IMR-90 (cell line): ENCODE results near the gene GLIPR1. TPM values are rescaled to one million over a fixed set of nuclear protein-coding genes. Genes with fewer than 3 reads are reported as not detected.

Experiments used
- ATAC-seq: fragments of 200-7000 bp; cut with Tn5 transposase; 2 replicates; pipeline ENCODE4 v1.9.1; 2020; ENCODE audit warnings: low read depth, mild to moderate bottlenecking, moderate library complexity
- BruUV-seq: library from RNA; stranded (reverse); fragments of 400-500 nt; replicated peaks from 2 replicates; lab custom pipeline; 2021; lab: Mats Ljungman, UMichigan
- CTCF ChIA-PET: fragments of 300-600 bp; formaldehyde crosslinking; extraction: SDS; loops from one replicate; lab custom pipeline; 2021; ENCODE audit warnings: antibody characterized with exemption; lab: Yijun Ruan, JAX
- POLR2A ChIA-PET: fragments of 300-600 bp; sonication (Branson Sonifier 250); formaldehyde crosslinking; loops from one replicate; lab custom pipeline; 2022; ENCODE audit warnings: antibody characterized with exemption; ENCODE audit not compliant: unreplicated experiment; lab: Charles Lee
- DNase-seq: peaks from one replicate; pipeline ENCODE4 v3.0.0; 2013
- H2AFZ ChIP-seq: replicated peaks from 2 replicates; pipeline ENCODE3; 2013; ENCODE audit warnings: low read length, mild to moderate bottlenecking; ENCODE audit not compliant: poor library complexity
- H2AK5ac ChIP-seq: 2 replicates; pipeline ENCODE4 v1.6.1; 2013; ENCODE audit warnings: low read depth, low read length, inconsistent platforms
- H2AK9ac ChIP-seq: replicated peaks from 2 replicates; pipeline ENCODE3; 2013; ENCODE audit warnings: mild to moderate bottlenecking, low read depth, low read length, moderate library complexity; ENCODE audit not compliant: poor library complexity
- H2BK120ac ChIP-seq: 2 replicates; pipeline ENCODE4 v1.6.1; 2013; ENCODE audit warnings: low read depth, low read length, inconsistent platforms
- H2BK15ac ChIP-seq: 3 replicates; pipeline ENCODE4 v1.6.1; 2013; ENCODE audit warnings: low read depth, low read length, inconsistent platforms
- H2BK20ac ChIP-seq: 2 replicates; pipeline ENCODE4 v1.6.1; 2013; ENCODE audit warnings: low read depth, mild to moderate bottlenecking, inconsistent platforms, low read length, moderate library complexity
- H2BK5ac ChIP-seq: 2 replicates; pipeline ENCODE4 v1.6.1; 2013; ENCODE audit warnings: mild to moderate bottlenecking, low read depth, low read length, inconsistent platforms; ENCODE audit not compliant: poor library complexity, severe bottlenecking
- H3K14ac ChIP-seq: replicated peaks from 2 replicates; pipeline ENCODE4 v1.6.1; 2013; ENCODE audit warnings: low read depth, low read length, inconsistent platforms
- H3K18ac ChIP-seq: 2 replicates; pipeline ENCODE4 v1.6.1; 2013; ENCODE audit warnings: low read depth, low read length, control low read depth
- H3K23ac ChIP-seq: 2 replicates; pipeline ENCODE4 v1.6.1; 2013; ENCODE audit warnings: low read depth, low read length, inconsistent platforms
- H3K27ac ChIP-seq: 2 replicates; pipeline ENCODE4 v1.5.1; 2013; ENCODE audit warnings: mild to moderate bottlenecking, control low read depth, low read length; ENCODE audit not compliant: insufficient read depth
- H3K27me3 ChIP-seq: 2 replicates; pipeline ENCODE4 v1.6.1; 2013; ENCODE audit warnings: low read length; ENCODE audit not compliant: control insufficient read depth, insufficient read depth
- H3K36me3 ChIP-seq: 2 replicates; pipeline ENCODE4 v1.6.1; 2013; ENCODE audit warnings: low read length, mixed read lengths; ENCODE audit not compliant: control insufficient read depth, insufficient read depth
- H3K4ac ChIP-seq: 2 replicates; pipeline ENCODE4 v1.6.1; 2013; ENCODE audit warnings: low read depth, low read length, inconsistent platforms
- H3K4me1 ChIP-seq: 2 replicates; pipeline ENCODE4 v1.6.1; 2013; ENCODE audit warnings: low read length, mixed read lengths; ENCODE audit not compliant: control insufficient read depth, insufficient read depth
- H3K4me2 ChIP-seq: 2 replicates; pipeline ENCODE4 v1.6.1; 2013; ENCODE audit warnings: low read depth, mild to moderate bottlenecking, control low read depth, low read length, moderate library complexity
- H3K4me3 ChIP-seq: 2 replicates; pipeline ENCODE4 v1.5.1; 2013; ENCODE audit warnings: low read depth, mild to moderate bottlenecking, control low read depth, low read length, moderate library complexity; ENCODE audit not compliant: insufficient read depth
- H3K56ac ChIP-seq: 2 replicates; pipeline ENCODE4 v1.6.1; 2013; ENCODE audit warnings: low read length, inconsistent platforms; ENCODE audit not compliant: insufficient read depth; ENCODE audit errors: extremely low read depth
- H3K79me1 ChIP-seq, 2 experiments: 2 replicates each; pipeline ENCODE4 v1.6.1; 2013; ENCODE audit warnings: low read length in 2 of 2, inconsistent platforms in 1 of 2, low read depth in 1 of 2
- H3K9ac ChIP-seq: 2 replicates; pipeline ENCODE4 v1.6.1; 2013; ENCODE audit warnings: low read depth, low read length, control low read depth
- H3K9me1 ChIP-seq: 2 replicates; pipeline ENCODE4 v1.6.1; 2013; ENCODE audit warnings: low read length, inconsistent platforms; ENCODE audit not compliant: insufficient read depth
- H3K9me3 ChIP-seq: 2 replicates; pipeline ENCODE4 v1.6.1; 2013; ENCODE audit warnings: low read length; ENCODE audit not compliant: control insufficient read depth, insufficient read depth
- H4K20me1 ChIP-seq: 2 replicates; pipeline ENCODE4 v1.6.1; 2013; ENCODE audit warnings: low read length, inconsistent platforms; ENCODE audit not compliant: insufficient read depth
- H4K5ac ChIP-seq: 2 replicates; pipeline ENCODE4 v1.6.1; 2013; ENCODE audit warnings: mild to moderate bottlenecking, low read depth, low read length, control low read depth
- H4K8ac ChIP-seq, 2 experiments: 2 replicates each; pipeline ENCODE4 v1.6.1; 2013; ENCODE audit warnings: low read depth in 2 of 2, low read length in 2 of 2, control low read depth in 1 of 2, inconsistent platforms in 1 of 2
- H4K91ac ChIP-seq: 2 replicates; pipeline ENCODE4 v1.6.1; 2013; ENCODE audit warnings: low read depth, low read length, inconsistent platforms; ENCODE audit not compliant: insufficient read depth
- CEBPB ChIP-seq: IDR thresholded peaks from 2 replicates; pipeline ENCODE4 v1.6.1; 2012; ENCODE audit warnings: low read depth, low read length, improper control_type of control experiment
- RAD21 ChIP-seq: IDR thresholded peaks from 2 replicates; pipeline ENCODE4 v1.6.1; 2012; ENCODE audit warnings: low read length, improper control_type of control experiment
- RCOR1 ChIP-seq: IDR thresholded peaks from 2 replicates; pipeline ENCODE4 v1.6.1; 2012; ENCODE audit warnings: mild to moderate bottlenecking, low read length, improper control_type of control experiment; ENCODE audit not compliant: insufficient replicate concordance
- RFX5 ChIP-seq: IDR thresholded peaks from 2 replicates; pipeline ENCODE4 v1.8.0; 2012; ENCODE audit warnings: low read depth, mild to moderate bottlenecking, low read length, moderate library complexity
- USF2 ChIP-seq: fragments of 150-350 bp; IDR thresholded peaks from 2 replicates; pipeline ENCODE4 v1.6.1; 2017; ENCODE audit warnings: mild to moderate bottlenecking, antibody characterized with exemption, low read length, low read depth
- WGBS, 2 experiments: methylation state at CpG; one replicate each; pipeline versions ENCODE4 v1.1.5 to v1.1.7; 2013; ENCODE audit warnings: missing lambda C conversion rate in 2 of 2; ENCODE audit not compliant: insufficient read length in 1 of 2; ENCODE audit errors: extremely low coverage in 2 of 2; 5-methylcytosine and 5-hydroxymethylcytosine counted together
- dilution Hi-C: fragments of 300-500 bp; cut with HindIII; formaldehyde crosslinking; loops from one replicate; pipeline ENCODE4 v1.14.3; 2018; ENCODE audit warnings: low sequenced_read_pairs; ENCODE audit not compliant: unreplicated experiment
- in situ Hi-C: fragments of 300-500 bp; cut with MboI; formaldehyde crosslinking; loops from 3 replicates; pipeline ENCODE4 v1.14.3; 2019; ENCODE audit warnings: low sequenced_read_pairs, inconsistent platforms, mixed read lengths
- intact Hi-C: fragments of 100-400 bp; cut with micrococcal nuclease; formaldehyde crosslinking; loops from 2 replicates; pipeline ENCODE4 v1.10.0; 2022
- polyA plus RNA-seq, 3 experiments: library from polyadenylated mRNA; depleted of rRNA; stranded (reverse); fragments of >200 nt; gene quantifications; 2 replicates each; pipeline ENCODE4 v1.2.3, GENCODE V29; 2012; ENCODE audit warnings: low replicate concordance in 1 of 3
- total RNA-seq: library from RNA; depleted of rRNA; stranded (reverse); fragments of >200 nt; gene quantifications from 2 replicates; pipeline ENCODE4 v1.2.3, GENCODE V29; 2012

GLIPR1 gene
- total and polyA plus RNA-seq, 2 of the 4 experiments (the other 2 are of a cell fraction): 268 to 327 TPM

GRCh38 chr12:75487308-75487707 lies 6.8 kb downstream of the GLIPR1 start:
- dilution Hi-C loops (no loop called here), in situ Hi-C loops (loop anchor here (5.0 to 10.0 kb wide), 2 partner anchors 103 to 155 kb away; partner anchors contain the start of genes CAPS2 and GLIPR1L1), intact Hi-C loops (loop anchor here (5.0 to 10.0 kb wide), 3 partner anchors 313 to 953 kb away; partner anchors contain the start of gene ATXN7L3B)
- Histone ChIP-seq H3K9me3 (no peaks in the 10 kb centered on the region), H4K8ac (no peak overlapping the region), H3K27me3 (no peaks in the 10 kb centered on the region), H3K9ac (no peak overlapping the region), H2BK120ac (no peak overlapping the region), H3K18ac (no peak overlapping the region), H3K4ac (no peak overlapping the region), H3K4me2 (no peak overlapping the region), H3K14ac (no peak overlapping the region), H2AFZ (no peak overlapping the region), H2BK15ac (no peak overlapping the region), H3K56ac (no peak overlapping the region), H4K5ac (no peak overlapping the region), H3K4me1 (peaks cover 12% of the 10 kb centered on the region), H2BK20ac (no peak overlapping the region), H3K9me1 (peaks cover 6% of the 10 kb centered on the region), H3K79me1 (peaks cover 20 to 62% of the 10 kb centered on the region in 2 experiments; a peak in 3 of 4 replicates), H2BK5ac (no peak overlapping the region), H3K4me3 (no peak overlapping the region), H2AK9ac (no peak overlapping the region), H4K91ac (no peak overlapping the region), H3K36me3 (peaks cover 27% of the 10 kb centered on the region), H3K27ac (no peak overlapping the region), H3K23ac (no peak overlapping the region), H4K20me1 (no peaks in the 10 kb centered on the region), H2AK5ac (no peak overlapping the region)
- ATAC-seq (no peak), DNase-seq (no peak)
- ChIA-PET POLR2A (no interaction called here), CTCF (interaction anchor here (1.3 kb wide), 1 partner anchor 301 kb away, joined by 4 read pairs; no protein-coding TSS in a partner anchor)
- WGBS, 2 experiments: no CpG with 5 or more reads among the region's 4 CpGs
- TF ChIP-seq RFX5: no peak
- no peak for TF ChIP-seq RAD21
- no peak for TF ChIP-seq RCOR1
- no peak for TF ChIP-seq CEBPB
- TF ChIP-seq USF2: no peak
- no TSS peak for BruUV-seq
